GM12891 (cell line): ENCODE measurements around the gene ULK3.

ENCODE experiments used
- DNase-seq: peaks from one replicate; pipeline ENCODE4 v3.0.0; 2011; ENCODE audit warnings: low spot score; ENCODE audit not compliant: insufficient read length
- FAIRE-seq: peaks from 2 replicates; lab custom pipeline; 2011; peaks lifted over from hg19 to GRCh38; lab: Jason Lieb, UNC
- PAX5 ChIP-seq: IDR thresholded peaks from 2 replicates; pipeline ENCODE4 v1.6.1; 2011; ENCODE audit warnings: low read length, moderate library complexity, mild to moderate bottlenecking; ENCODE audit not compliant: insufficient read depth, severe bottlenecking
- POLR2A ChIP-seq: IDR thresholded peaks from 2 replicates; pipeline ENCODE4 v1.6.1; 2011; ENCODE audit warnings: low read depth, low read length, control low read depth
- POLR2AphosphoS5 ChIP-seq: IDR thresholded peaks from 2 replicates; pipeline ENCODE4 v1.6.1; 2011; ENCODE audit warnings: low read depth, low read length, control low read depth
- POU2F2 ChIP-seq: IDR thresholded peaks from 2 replicates; pipeline ENCODE4 v1.6.1; 2011; ENCODE audit warnings: low read depth, mild to moderate bottlenecking, control low read depth, low read length, moderate library complexity
- SPI1 ChIP-seq: IDR thresholded peaks from 2 replicates; pipeline ENCODE4 v1.6.1; 2011; ENCODE audit warnings: low read depth, low read length, control low read depth
- TAF1 ChIP-seq: IDR thresholded peaks from 2 replicates; pipeline ENCODE4 v1.6.1; 2011; ENCODE audit warnings: low read depth, low read length, control low read depth

Gene ULK3

DNA sequence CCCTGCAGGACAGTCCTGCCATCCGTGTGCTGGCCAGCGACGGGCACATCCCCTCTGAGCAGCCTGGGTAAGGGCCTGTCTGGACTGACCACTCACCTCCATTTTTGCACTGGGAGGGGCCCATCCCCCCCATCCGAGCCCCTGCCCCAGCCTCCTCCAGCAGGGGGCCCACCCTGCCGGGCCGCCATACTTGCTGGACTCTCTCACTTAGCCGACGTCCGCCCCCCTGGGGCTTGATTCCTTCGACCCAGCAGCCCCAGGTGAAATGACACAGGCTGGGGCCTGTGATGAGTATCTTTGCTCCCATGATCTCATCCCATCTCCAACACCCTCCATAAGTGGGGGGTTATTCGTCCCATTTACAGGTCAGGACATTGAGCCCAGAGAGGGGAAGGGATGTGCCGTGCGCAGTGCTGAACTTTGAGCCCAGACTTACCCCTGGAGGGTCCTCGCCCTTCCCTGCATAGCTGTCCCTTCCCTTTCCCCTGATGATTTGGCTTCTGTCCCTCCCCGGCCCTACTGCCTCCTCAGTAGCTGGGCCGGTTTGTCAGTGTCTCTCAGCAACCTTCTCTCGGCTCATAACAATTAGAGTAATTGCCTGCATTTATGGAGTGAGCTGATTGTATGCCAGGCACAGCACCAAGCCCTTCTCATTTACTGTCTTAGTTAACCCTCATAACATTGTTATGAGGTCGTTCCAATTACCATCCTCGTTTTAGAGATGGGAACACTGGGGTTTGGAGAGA lies 26.2 kb downstream of the ULK3 start:
- no peak for DNase-seq
- FAIRE-seq: no peak
- TF ChIP-seq POU2F2 (no peak), POLR2A (no peak), PAX5 (no peak), POLR2AphosphoS5 (no peak), TAF1 (no peak), SPI1 (no peak)

- no peak for FAIRE-seq
- no peak for TF ChIP-seq POU2F2
- DNase-seq: no peak
Observed at GRCh38 chr15:74815961-74816360, 27.0 kb downstream of the ULK3 start.

- peak; percentile 45 for FAIRE-seq
- TF ChIP-seq POLR2A (no peak), SPI1 (peak; percentile 74), POLR2AphosphoS5 (no peak)
- no peak for DNase-seq
Observed at GRCh38 chr15:74815121-74815934, 27.6 kb downstream of the ULK3 start.

DNA sequence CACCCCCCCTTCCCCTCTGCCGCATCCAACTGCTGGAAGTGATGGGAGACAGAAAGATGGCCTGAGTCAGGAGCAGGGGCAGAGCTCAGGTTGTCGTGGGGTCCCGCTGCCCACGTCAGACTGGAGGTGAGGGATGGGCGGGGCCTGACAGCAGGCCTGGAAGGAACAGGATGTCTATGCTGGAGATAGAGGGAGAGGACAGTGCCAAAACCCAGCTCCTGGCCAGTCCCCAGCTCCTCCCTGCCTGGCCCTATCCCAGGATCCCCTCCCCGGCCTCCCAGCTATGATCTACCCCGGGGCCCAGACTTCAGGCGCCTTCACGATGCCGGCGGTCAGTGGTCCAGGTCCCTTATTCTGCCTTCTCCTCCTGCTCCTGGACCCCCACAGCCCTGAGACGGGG lies 30.4 kb downstream of the ULK3 start, which contains the start of gene LMAN1L:
TSS of gene LMAN1L (plus strand) at position 303 of the 400 bp plus-strand sequence. CDS start at position 323, 20 bp downstream.
- FAIRE-seq (no peak), DNase-seq (no peak)
- TF ChIP-seq POLR2A (no peak), PAX5 (no peak), TAF1 (no peak), POLR2AphosphoS5 (no peak), POU2F2 (no peak), SPI1 (no peak)

DNA sequence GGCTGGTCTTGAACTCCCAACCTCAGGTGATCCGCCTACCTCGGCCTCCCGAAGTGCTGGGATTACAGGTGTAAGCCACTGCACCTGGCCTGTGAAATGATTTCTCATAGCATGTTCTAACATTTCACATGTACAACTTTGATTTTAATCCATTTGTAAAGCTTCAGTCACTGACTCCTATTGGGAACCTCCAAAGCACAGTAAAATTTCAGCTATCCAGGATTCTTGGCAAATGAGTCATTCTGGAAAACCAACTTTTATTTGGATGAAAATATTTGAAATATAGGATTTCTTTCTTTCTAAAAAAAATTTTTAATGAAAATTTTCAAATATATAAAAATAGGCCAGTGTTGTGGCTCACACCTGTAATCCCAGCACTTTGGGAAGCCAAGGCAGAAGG lies 33.0 kb downstream of the ULK3 start:
- TF ChIP-seq PAX5 (no peak), POU2F2 (no peak), SPI1 (no peak), POLR2A (no peak), POLR2AphosphoS5 (no peak)
- no peak for FAIRE-seq

GRCh38 chr15:74809242-74809641 lies 33.7 kb downstream of the ULK3 start:
- TF ChIP-seq POLR2A (no peak), POLR2AphosphoS5 (no peak), PAX5 (no peak), POU2F2 (no peak), SPI1 (no peak), TAF1 (no peak)
- no peak for FAIRE-seq
- DNase-seq: no peak

More for the DNA sequence above, 33.0 kb downstream of the ULK3 start:
- no peak for DNase-seq

DNA sequence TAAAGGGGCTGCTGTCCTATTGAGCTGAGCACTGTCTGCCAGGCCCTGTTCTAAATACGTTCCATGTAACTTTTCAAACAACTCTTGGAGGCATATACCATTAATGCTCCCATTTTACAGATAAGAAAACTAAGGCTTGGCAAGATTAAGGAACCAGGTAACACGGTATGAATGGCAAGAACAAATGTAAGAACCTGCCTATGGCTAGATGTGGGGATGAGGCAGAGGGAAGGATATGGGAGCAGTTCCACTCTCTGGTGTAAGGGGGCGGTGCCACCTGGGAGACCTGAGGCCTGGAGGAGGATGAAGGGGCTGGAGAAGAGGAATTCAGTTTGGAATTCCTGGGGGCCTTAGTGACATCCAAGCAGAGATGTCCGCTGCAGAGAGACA lies 34.1 kb downstream of the ULK3 start:
- FAIRE-seq (no peak), DNase-seq (no peak)
- TF ChIP-seq TAF1: no peak
- TF ChIP-seq POLR2AphosphoS5: no peak
- TF ChIP-seq PAX5: no peak
- no peak for TF ChIP-seq SPI1
- no peak for TF ChIP-seq POU2F2
- no peak for TF ChIP-seq POLR2A

- no peak for DNase-seq
- no peak for FAIRE-seq
- TF ChIP-seq POLR2AphosphoS5 (no peak), POU2F2 (no peak), TAF1 (no peak), POLR2A (no peak), SPI1 (no peak), PAX5 (no peak)
Observed at GRCh38 chr15:74808078-74808839, 34.7 kb downstream of the ULK3 start.

DNA sequence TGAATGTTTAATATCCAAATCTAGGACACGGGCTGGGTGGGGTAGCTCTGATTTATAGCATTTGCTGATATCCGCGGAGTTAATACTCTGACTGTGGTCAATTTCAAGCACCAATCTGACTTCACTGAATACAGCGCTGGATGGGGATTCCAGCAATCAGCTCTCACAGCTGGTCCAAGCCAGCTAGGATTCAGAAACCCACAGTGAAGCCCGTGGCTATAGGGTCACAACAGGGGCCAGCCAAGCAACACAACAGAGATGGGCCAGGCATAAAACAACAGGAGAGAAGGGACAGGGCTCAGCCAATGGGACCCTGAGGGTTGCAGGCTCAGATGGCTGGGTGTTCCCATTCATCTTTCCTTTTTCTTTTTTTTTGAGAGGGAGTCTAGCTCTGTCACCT lies 35.7 kb downstream of the ULK3 start:
- no peak for TF ChIP-seq PAX5
- TF ChIP-seq POLR2A: no peak
- no peak for TF ChIP-seq SPI1
- TF ChIP-seq POLR2AphosphoS5: no peak
- no peak for TF ChIP-seq POU2F2
- TF ChIP-seq TAF1: no peak
- FAIRE-seq (no peak), DNase-seq (no peak)
